Gastrocnemius medialis (tissue), 4 donors: ENCODE measurements around the gene IRF6.

Experiments
- POLR2A ChIP-seq, 2 donors: fragments of 450-650 bp; IDR thresholded peaks; one replicate each; pipeline ENCODE4 v1.6.1; 2017; ENCODE audit warnings: antibody characterized with exemption in 2 of 2, mild to moderate bottlenecking in 2 of 2, moderate library complexity in 2 of 2
- TF ChIP-seq, protein P1 (sequence below), 5 experiments: fragments of 450-650 bp in 3 of 5; fragments of 200-600 bp in 2 of 5; sonication (generic) in 2 of 5; IDR thresholded peaks in 4 of 5; conservative IDR thresholded peaks in 1 of 5; 1 replicate in 4 of 5; 2 replicates in 1 of 5; pipeline ENCODE4 v1.5.1; 2016 to 2019; ENCODE audit warnings: antibody characterized with exemption in 5 of 5, mild to moderate bottlenecking in 3 of 5, moderate library complexity in 3 of 5

DNA sequence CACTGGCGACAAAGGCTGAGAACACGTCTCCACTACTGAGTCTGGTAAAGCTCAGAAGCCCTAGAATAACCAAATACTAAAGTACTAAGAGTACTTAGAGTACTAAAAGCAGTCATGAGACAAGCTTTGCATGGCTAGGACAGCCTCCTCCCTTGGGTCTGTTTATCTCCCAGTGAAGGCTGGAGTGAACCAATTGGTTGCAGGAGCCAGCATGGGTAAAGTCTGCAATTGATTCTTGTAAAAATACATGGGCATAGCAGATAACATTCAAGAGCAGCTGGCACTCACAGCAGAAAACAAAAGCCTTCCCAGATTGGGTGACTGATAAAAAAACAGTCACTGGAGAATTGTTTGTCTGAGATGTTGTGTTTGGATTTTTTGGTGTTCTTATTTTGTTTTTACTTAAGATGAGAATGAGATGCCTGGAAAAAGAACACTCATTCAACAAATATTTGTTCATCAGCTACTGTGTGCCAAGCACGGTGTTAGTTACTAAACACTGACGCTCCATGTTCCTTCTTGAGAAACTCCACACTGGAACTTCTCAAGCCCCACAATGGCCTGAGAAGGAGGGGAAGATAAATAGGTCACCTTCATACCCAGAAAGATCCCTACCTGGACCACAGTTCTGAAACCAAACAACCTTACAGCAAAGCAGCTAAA lies 3.7 kb downstream of the IRF6 start:
- TF ChIP-seq, protein P1, sequence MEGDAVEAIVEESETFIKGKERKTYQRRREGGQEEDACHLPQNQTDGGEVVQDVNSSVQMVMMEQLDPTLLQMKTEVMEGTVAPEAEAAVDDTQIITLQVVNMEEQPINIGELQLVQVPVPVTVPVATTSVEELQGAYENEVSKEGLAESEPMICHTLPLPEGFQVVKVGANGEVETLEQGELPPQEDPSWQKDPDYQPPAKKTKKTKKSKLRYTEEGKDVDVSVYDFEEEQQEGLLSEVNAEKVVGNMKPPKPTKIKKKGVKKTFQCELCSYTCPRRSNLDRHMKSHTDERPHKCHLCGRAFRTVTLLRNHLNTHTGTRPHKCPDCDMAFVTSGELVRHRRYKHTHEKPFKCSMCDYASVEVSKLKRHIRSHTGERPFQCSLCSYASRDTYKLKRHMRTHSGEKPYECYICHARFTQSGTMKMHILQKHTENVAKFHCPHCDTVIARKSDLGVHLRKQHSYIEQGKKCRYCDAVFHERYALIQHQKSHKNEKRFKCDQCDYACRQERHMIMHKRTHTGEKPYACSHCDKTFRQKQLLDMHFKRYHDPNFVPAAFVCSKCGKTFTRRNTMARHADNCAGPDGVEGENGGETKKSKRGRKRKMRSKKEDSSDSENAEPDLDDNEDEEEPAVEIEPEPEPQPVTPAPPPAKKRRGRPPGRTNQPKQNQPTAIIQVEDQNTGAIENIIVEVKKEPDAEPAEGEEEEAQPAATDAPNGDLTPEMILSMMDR (IDR thresholded peaks at IDR 0.05 in 4 of 5, conservative IDR thresholded peaks at IDR 0.05 in 1 of 5), result no peak
- TF ChIP-seq POLR2A (IDR thresholded peaks at IDR 0.05), result no peak
